ENCODE results near the gene BRD3. TPM values are rescaled to one million over a fixed set of nuclear protein-coding genes. Genes with fewer than 3 reads are reported as not detected.

The BRD3 gene
- total RNA-seq, 1 experiment from 2014 or later, result 40.7 TPM

DNA sequence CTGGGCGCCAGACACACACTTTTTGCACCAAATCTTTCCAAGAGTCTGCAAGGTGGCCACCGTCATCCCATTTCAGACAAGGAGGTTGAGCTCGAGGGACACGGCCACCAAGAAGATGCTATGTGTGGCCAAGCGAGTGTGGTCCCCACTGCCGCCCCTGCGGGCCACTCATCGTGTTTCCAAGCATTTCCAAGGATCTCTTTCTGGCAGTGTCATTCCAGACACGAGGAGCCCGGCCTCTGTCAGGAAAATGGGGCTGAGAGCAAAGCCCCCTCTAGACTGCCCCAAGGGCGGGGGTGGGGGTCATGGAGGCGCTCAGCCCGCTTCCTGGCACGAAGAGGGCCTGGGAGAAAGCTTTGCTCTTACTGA, 86.3 kb downstream of the BRD3 start:
- Histone ChIP-seq H3K27me3 (ENCODE audit: insufficient read depth, low read length) (no peaks in the 10 kb centered on the region), H3K9ac (ENCODE audit: low read length) (no peak overlapping the region), H2AFZ (ENCODE audit: low read depth, low read length, poor library complexity, severe bottlenecking) (no peak overlapping the region), H3K79me2 (ENCODE audit: insufficient read depth, low read length) (peaks cover 92% of the 10 kb centered on the region), H3K9me3 (ENCODE audit: control insufficient read depth in 1 of 2, insufficient read depth in 1 of 2, low read depth in 1 of 2, low read length in 2 of 2) (no peaks in the 10 kb centered on the region), H3K27ac (ENCODE audit: low read depth, low read length) (no peak overlapping the region), H4K20me1 (ENCODE audit: insufficient read depth) (no peaks in the 10 kb centered on the region), H3K4me2 (ENCODE audit: low read length) (no peak overlapping the region), H3K9me2 (ENCODE audit: insufficient read depth) (no peaks in the 10 kb centered on the region), H3K4me1 (ENCODE audit: control insufficient read depth in 1 of 2, insufficient read depth in 2 of 2, low read length in 2 of 2) (no peaks in the 10 kb centered on the region), H3K4me3 (replicated peaks in 1 of 2; ENCODE audit: low read depth in 1 of 2, low read length in 2 of 2) (no peak overlapping the region), H3K36me3 (ENCODE audit: control insufficient read depth in 1 of 2, insufficient read depth in 2 of 2, low read length in 2 of 2) (no peaks in the 10 kb centered on the region)
- TF ChIP-seq MAX (IDR thresholded peaks at IDR 0.05) (no peak), YY1 (IDR thresholded peaks at IDR 0.05; ENCODE audit: extremely low read depth, insufficient replicate concordance, low read depth, low read length) (no peak), POLR2A (IDR thresholded peaks at IDR 0.05; ENCODE audit: borderline replicate concordance, extremely low read depth, insufficient read depth, insufficient read length) (no peak), RAD21 (IDR thresholded peaks at IDR 0.05; ENCODE audit: low read depth) (no peak), EZH2phosphoT487 (IDR thresholded peaks at IDR 0.05; ENCODE audit: borderline replicate concordance) (no peak), EZH2 (IDR thresholded peaks at IDR 0.05) (no peak), TCF7L2 (IDR thresholded peaks at IDR 0.05; ENCODE audit: borderline replicate concordance, extremely low read depth, insufficient read depth, insufficient read length) (no peak), JUND (IDR thresholded peaks at IDR 0.05) (no peak), SRF (IDR thresholded peaks at IDR 0.05; ENCODE audit: low read depth) (no peak), CBX3 (IDR thresholded peaks at IDR 0.05; ENCODE audit: low read depth) (no peak), ZFX (IDR thresholded peaks at IDR 0.05) (no peak), ZNF274 (IDR thresholded peaks at IDR 0.05; ENCODE audit: low read depth, low read length) (no peak), CEBPB (IDR thresholded peaks at IDR 0.05; ENCODE audit: low read depth) (no peak), SIN3A (IDR thresholded peaks at IDR 0.05; ENCODE audit: low read depth) (no peak), CTCF (IDR thresholded peaks at IDR 0.05 in 2 of 3, conservative IDR thresholded peaks at IDR 0.05 in 1 of 3; ENCODE audit: borderline replicate concordance in 1 of 3, insufficient read depth in 1 of 3, low read depth in 2 of 3, low read length in 2 of 3) (no peak)
- TF ChIP-seq, protein P1, sequence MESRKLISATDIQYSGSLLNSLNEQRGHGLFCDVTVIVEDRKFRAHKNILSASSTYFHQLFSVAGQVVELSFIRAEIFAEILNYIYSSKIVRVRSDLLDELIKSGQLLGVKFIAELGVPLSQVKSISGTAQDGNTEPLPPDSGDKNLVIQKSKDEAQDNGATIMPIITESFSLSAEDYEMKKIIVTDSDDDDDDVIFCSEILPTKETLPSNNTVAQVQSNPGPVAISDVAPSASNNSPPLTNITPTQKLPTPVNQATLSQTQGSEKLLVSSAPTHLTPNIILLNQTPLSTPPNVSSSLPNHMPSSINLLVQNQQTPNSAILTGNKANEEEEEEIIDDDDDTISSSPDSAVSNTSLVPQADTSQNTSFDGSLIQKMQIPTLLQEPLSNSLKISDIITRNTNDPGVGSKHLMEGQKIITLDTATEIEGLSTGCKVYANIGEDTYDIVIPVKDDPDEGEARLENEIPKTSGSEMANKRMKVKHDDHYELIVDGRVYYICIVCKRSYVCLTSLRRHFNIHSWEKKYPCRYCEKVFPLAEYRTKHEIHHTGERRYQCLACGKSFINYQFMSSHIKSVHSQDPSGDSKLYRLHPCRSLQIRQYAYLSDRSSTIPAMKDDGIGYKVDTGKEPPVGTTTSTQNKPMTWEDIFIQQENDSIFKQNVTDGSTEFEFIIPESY (IDR thresholded peaks at IDR 0.05; ENCODE audit: extremely low read depth, insufficient replicate concordance, low read length), result no peak
- TF ChIP-seq, protein P2, sequence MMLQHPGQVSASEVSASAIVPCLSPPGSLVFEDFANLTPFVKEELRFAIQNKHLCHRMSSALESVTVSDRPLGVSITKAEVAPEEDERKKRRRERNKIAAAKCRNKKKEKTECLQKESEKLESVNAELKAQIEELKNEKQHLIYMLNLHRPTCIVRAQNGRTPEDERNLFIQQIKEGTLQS (IDR thresholded peaks at IDR 0.05), result no peak
- intact Hi-C loops (cut with micrococcal nuclease), result no loop called here
- ChIA-PET CTCF (no interaction called here), RAD21 (ENCODE audit: low non-redundant PET in 1 of 2, low total read pairs in 2 of 2, uncharacterized antibody in 2 of 2, unreplicated experiment in 2 of 2) (no interaction called here), POLR2A (no interaction called here)
- BruUV-seq (replicated peaks), result no TSS peak
- no peak for DNase-seq (ENCODE audit: low read depth, low spot score)
- ATAC-seq, result no peak

Data from HCT116 (cell line).